Activated naive CD8-positive, alpha-beta T cell treated with anti-CD3 and anti-CD28 coated beads, Interleukin-2, amount 10 ng/mL, durations not matched to agents 7 days and 5 days (primary cell): ENCODE data around the gene JPH2. TPM values are rescaled to one million over a fixed set of nuclear protein-coding genes. Genes with fewer than 3 reads are reported as not detected.
"Not testable (repeated sequence)": the region's sequence is repeated elsewhere in the genome, so short reads cannot be mapped to it uniquely, and the experiment has no call there.

Source experiments
- ATAC-seq: fragments of 150-1000 bp; cut with Tn5 transposase; one replicate; pipeline ENCODE4 v1.10.0; 2021; ENCODE audit warnings: low read depth, moderate library complexity
- POLR2A ChIA-PET: fragments of 350-600 bp; sonication (Branson Sonifier 250); formaldehyde crosslinking; loops from one replicate; lab custom pipeline; 2021; ENCODE audit warnings: antibody characterized with exemption; lab: Charles Lee
- DNase-seq: peaks from one replicate; pipeline ENCODE4 v3.0.0; 2021
- H3K27ac Mint-ChIP-seq: one replicate; pipeline ENCODE4 v1.8.0; 2022; ENCODE audit warnings: mild to moderate bottlenecking, mixed read lengths
- H3K27me3 Mint-ChIP-seq: one replicate; pipeline ENCODE4 v1.8.0; 2022; ENCODE audit warnings: mild to moderate bottlenecking, moderate library complexity, mixed read lengths
- H3K36me3 Mint-ChIP-seq: one replicate; pipeline ENCODE4 v1.8.0; 2021; ENCODE audit warnings: mild to moderate bottlenecking, mixed read lengths
- H3K4me1 Mint-ChIP-seq: one replicate; pipeline ENCODE4 v1.8.0; 2021; ENCODE audit warnings: mixed read lengths
- H3K4me3 Mint-ChIP-seq: one replicate; pipeline ENCODE4 v1.8.0; 2022; ENCODE audit warnings: mild to moderate bottlenecking, moderate library complexity, mixed read lengths
- H3K9me3 Mint-ChIP-seq: one replicate; pipeline ENCODE4 v1.8.0; 2021; ENCODE audit warnings: mixed read lengths
- total RNA-seq, 2 experiments: library from RNA; stranded (reverse); gene quantifications; one replicate each; pipeline ENCODE4 v1.2.3, GENCODE V29; 2021

JPH2 gene
- total RNA-seq, 2 experiments from 2014 or later = 0.36 to 0.37 TPM

- DNase-seq = no peak
- H3K36me3 Mint-ChIP-seq = no peaks in the 10 kb centered on the region
- POLR2A ChIA-PET = no interaction called here
- no peak for ATAC-seq
- no peak overlapping the region for H3K27ac Mint-ChIP-seq
- H3K9me3 Mint-ChIP-seq = no peaks in the 10 kb centered on the region
- H3K4me3 Mint-ChIP-seq = no peak overlapping the region
- H3K27me3 Mint-ChIP-seq = peaks cover 4% of the 10 kb centered on the region
- H3K4me1 Mint-ChIP-seq = no peaks in the 10 kb centered on the region
Measured at GRCh38 chr20:44133424-44133823, 53.6 kb downstream of the JPH2 start.

GRCh38 chr20:44131704-44132103, 55.3 kb downstream of the JPH2 start:
- Mint-ChIP-seq H3K9me3 (no peaks in the 10 kb centered on the region), H3K27me3 (peaks cover 10% of the 10 kb centered on the region), H3K4me1 (no peaks in the 10 kb centered on the region), H3K36me3 (no peaks in the 10 kb centered on the region), H3K27ac (no peak overlapping the region), H3K4me3 (no peak overlapping the region)
- ATAC-seq = no peak
- DNase-seq = no peak
- POLR2A ChIA-PET = no interaction called here

- Mint-ChIP-seq H3K27me3 (peaks cover 10% of the 10 kb centered on the region), H3K27ac (no peak overlapping the region), H3K9me3 (no peaks in the 10 kb centered on the region), H3K4me1 (no peaks in the 10 kb centered on the region), H3K4me3 (no peak overlapping the region), H3K36me3 (no peaks in the 10 kb centered on the region)
- POLR2A ChIA-PET = no interaction called here
- ATAC-seq (no peak), DNase-seq (no peak)
Measured at GRCh38 chr20:44129911-44130718, 56.9 kb downstream of the JPH2 start.

- POLR2A ChIA-PET, ATAC-seq: not testable (repeated sequence)
Measured at GRCh38 chr20:44129300-44129699, 57.7 kb downstream of the JPH2 start.

GRCh38 chr20:44126445-44126844, 60.5 kb downstream of the JPH2 start:
- no peak for ATAC-seq
- no peak overlapping the region for H3K27ac Mint-ChIP-seq
- H3K36me3 Mint-ChIP-seq = no peaks in the 10 kb centered on the region
- peaks cover 16% of the 10 kb centered on the region for H3K27me3 Mint-ChIP-seq
- H3K9me3 Mint-ChIP-seq = no peaks in the 10 kb centered on the region
- POLR2A ChIA-PET = no interaction called here
- no peak for DNase-seq
- H3K4me3 Mint-ChIP-seq = no peak overlapping the region
- no peaks in the 10 kb centered on the region for H3K4me1 Mint-ChIP-seq

More at GRCh38 chr20:44129300-44129699, 57.7 kb downstream of the JPH2 start:
- not testable (repeated sequence) for H3K4me3 Mint-ChIP-seq, H3K27ac Mint-ChIP-seq, DNase-seq, H3K4me1 Mint-ChIP-seq, H3K9me3 Mint-ChIP-seq, H3K36me3 Mint-ChIP-seq
- peaks cover 10% of the 10 kb centered on the region for H3K27me3 Mint-ChIP-seq

- no peak for DNase-seq
- POLR2A ChIA-PET = no interaction called here
- Mint-ChIP-seq H3K27me3 (peaks cover 18% of the 10 kb centered on the region), H3K4me3 (no peak overlapping the region), H3K9me3 (no peaks in the 10 kb centered on the region), H3K36me3 (no peaks in the 10 kb centered on the region), H3K4me1 (no peaks in the 10 kb centered on the region), H3K27ac (no peak overlapping the region)
- ATAC-seq = no peak
Measured at GRCh38 chr20:44125332-44126127, 61.5 kb downstream of the JPH2 start.

- no peak for ATAC-seq
Measured at GRCh38 chr20:44123874-44124535, 63.0 kb downstream of the JPH2 start.

GRCh38 chr20:44123251-44123650, 63.7 kb downstream of the JPH2 start:
- Mint-ChIP-seq H3K27me3 (peaks cover 18% of the 10 kb centered on the region), H3K4me1 (no peaks in the 10 kb centered on the region), H3K4me3 (no peak overlapping the region), H3K27ac (no peak overlapping the region), H3K9me3 (no peaks in the 10 kb centered on the region), H3K36me3 (no peaks in the 10 kb centered on the region)
- POLR2A ChIA-PET = no interaction called here
- ATAC-seq = no peak
- no peak for DNase-seq

More at GRCh38 chr20:44123874-44124535, 63.0 kb downstream of the JPH2 start:
- Mint-ChIP-seq H3K4me3 (no peak overlapping the region), H3K36me3 (no peaks in the 10 kb centered on the region), H3K4me1 (no peaks in the 10 kb centered on the region), H3K9me3 (no peaks in the 10 kb centered on the region), H3K27ac (no peak overlapping the region), H3K27me3 (peaks cover 18% of the 10 kb centered on the region)
- no peak for DNase-seq
- POLR2A ChIA-PET = no interaction called here

GRCh38 chr20:44120676-44121425, 66.1 kb downstream of the JPH2 start:
- Mint-ChIP-seq H3K9me3 (no peaks in the 10 kb centered on the region), H3K27ac (no peak overlapping the region), H3K4me3 (no peak overlapping the region), H3K27me3 (peaks cover 14% of the 10 kb centered on the region), H3K36me3 (no peaks in the 10 kb centered on the region), H3K4me1 (peaks cover 10% of the 10 kb centered on the region)
- DNase-seq = no peak
- no peak for ATAC-seq
- POLR2A ChIA-PET = no interaction called here

- H3K27ac Mint-ChIP-seq = no peak overlapping the region
- H3K4me3 Mint-ChIP-seq = no peak overlapping the region
- peaks cover 27% of the 10 kb centered on the region for H3K27me3 Mint-ChIP-seq
- DNase-seq (no peak), ATAC-seq (no peak)
- H3K4me1 Mint-ChIP-seq = peaks cover 10% of the 10 kb centered on the region
- no peaks in the 10 kb centered on the region for H3K36me3 Mint-ChIP-seq
- no peaks in the 10 kb centered on the region for H3K9me3 Mint-ChIP-seq
- POLR2A ChIA-PET = interaction anchor here (1.0 kb wide), 1 partner anchor 69 kb away, joined by 3 read pairs; the partner anchor contains the start of gene JPH2
Measured at GRCh38 chr20:44118185-44119033, 68.6 kb downstream of the JPH2 start.

GRCh38 chr20:44117296-44118184, 69.4 kb downstream of the JPH2 start:
- H3K4me1 Mint-ChIP-seq = peaks cover 10% of the 10 kb centered on the region

More at GRCh38 chr20:44117296-44118184, 69.4 kb downstream of the JPH2 start:
- peaks cover 21% of the 10 kb centered on the region for H3K27me3 Mint-ChIP-seq
- no peaks in the 10 kb centered on the region for H3K36me3 Mint-ChIP-seq
- no peak overlapping the region for H3K27ac Mint-ChIP-seq
- ATAC-seq (no peak), DNase-seq (no peak)
- H3K9me3 Mint-ChIP-seq = no peaks in the 10 kb centered on the region
- POLR2A ChIA-PET = interaction anchor here (1.0 to 1.6 kb wide), 3 partner anchors 67 to 74 kb away, joined by 3 to 9 read pairs (median 3); no protein-coding TSS in a partner anchor
- H3K4me3 Mint-ChIP-seq = no peak overlapping the region
